A549 (cell line): Measurements from ENCODE around the gene DNAH8.

Source experiments
- HDAC2 ChIP-seq: fragments of 200-600 bp; sonication (generic); IDR thresholded peaks from 2 replicates; pipeline ENCODE4 v1.6.1; 2016
- SMC3 ChIP-seq: fragments of >200 bp; sonication (Bioruptor Twin); formaldehyde crosslinking; IDR thresholded peaks from 3 replicates; pipeline ENCODE4 v1.6.1; 2018; ENCODE audit warnings: inconsistent platforms

DNA sequence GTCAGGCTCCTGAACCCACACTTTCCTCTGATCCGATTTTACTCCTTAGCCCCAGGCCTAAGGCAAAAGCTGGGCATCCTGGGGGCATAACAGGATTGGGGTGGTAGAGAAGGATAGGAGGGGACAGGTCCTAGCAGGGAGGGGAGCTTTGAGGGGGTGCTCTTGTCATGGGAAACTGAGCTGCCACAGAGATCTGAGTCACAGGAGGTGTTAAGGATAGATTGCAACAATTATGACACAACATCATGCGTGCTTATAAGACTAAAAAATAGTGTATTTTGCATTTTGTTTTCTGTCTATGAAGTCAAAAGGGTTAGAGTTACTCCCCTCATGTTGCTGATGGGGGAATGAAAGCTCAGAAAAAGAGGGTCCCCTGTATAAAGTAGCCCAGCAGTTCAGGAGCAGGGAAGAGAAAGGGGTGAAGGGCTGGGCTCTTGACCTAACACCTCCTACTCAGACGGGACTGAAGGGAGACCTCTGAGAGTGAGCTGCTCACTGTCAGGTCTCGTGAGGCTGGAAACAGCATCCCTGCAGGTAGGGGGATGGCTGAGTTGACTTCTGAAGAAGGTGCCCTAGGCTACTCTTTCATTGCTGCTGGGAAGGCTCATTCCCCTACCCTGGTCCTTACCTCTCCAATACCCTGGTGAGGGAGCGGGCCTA is 335.5 kb downstream of the DNAH8 start:
- no peak for TF ChIP-seq HDAC2
- no peak for TF ChIP-seq SMC3
